Erythroblast (primary cell): ENCODE measurements around the gene BEAN1.

Source experiments
- GATA1 ChIP-seq: IDR thresholded peaks from 2 replicates; pipeline ENCODE4 v1.6.1; 2011; ENCODE audit warnings: low read depth, mild to moderate bottlenecking, control low read depth, low read length, moderate library complexity
- POLR2A ChIP-seq: IDR thresholded peaks from 2 replicates; pipeline ENCODE4 v1.6.1; 2011; ENCODE audit warnings: mild to moderate bottlenecking, low read length

GRCh38 chr16:66517586-66518263, 90.6 kb downstream of the BEAN1 start:
- no peak for TF ChIP-seq POLR2A
- no peak for TF ChIP-seq GATA1
